ENCODE data around the gene CCT7. TPM values are rescaled to one million over a fixed set of nuclear protein-coding genes. Genes with fewer than 3 reads are reported as not detected.

Gene CCT7
- total RNA-seq, 1 experiment from 2014 or later, result 538 TPM

GRCh38 chr2:73214120-73215035 is 19.7 kb upstream of the CCT7 start, which contains the start of gene SMYD5:
Gene SMYD5 (plus strand): TSS chr2:73214245. CDS start chr2:73214267, 22 bp downstream.
- BruUV-seq (replicated peaks), result no TSS peak
- H3K27ac ChIP-seq (ENCODE audit: low read length), result peak within 1 kb of the TSS; percentile 55
- CTCF ChIA-PET, result no interaction called here

DNA sequence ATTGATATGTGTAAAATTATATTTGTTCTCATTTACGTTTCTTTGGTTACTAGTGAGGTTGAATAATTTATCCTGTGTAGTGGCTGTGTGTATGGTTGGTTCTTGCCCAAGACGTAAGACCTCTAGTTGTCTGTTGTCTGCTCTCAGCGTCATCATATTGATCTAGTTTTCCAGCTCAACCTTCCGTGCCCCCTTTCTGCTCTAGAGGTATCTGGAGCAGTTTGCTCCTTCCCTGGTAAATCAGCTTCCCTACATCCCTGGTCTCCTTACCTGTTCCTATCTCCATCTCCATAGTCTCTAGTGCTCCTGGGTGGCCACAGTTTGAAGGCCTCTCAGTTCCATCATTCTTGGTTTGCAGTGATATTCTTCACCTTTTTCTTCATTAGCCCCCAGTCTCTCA is 18.9 kb upstream of the CCT7 start:
- BruUV-seq (replicated peaks), result no TSS peak

More at GRCh38 chr2:73214120-73215035, 19.7 kb upstream of the CCT7 start, which contains the start of gene SMYD5:
- DNase-seq (peak; percentile 78), ATAC-seq (peak; percentile 73)
- H3K9me3 ChIP-seq (ENCODE audit: low read length), result no peaks in the 10 kb centered on the region
- H3K9me2 ChIP-seq (replicated peaks; ENCODE audit: low read length), result no peaks in the 10 kb centered on the region
- H4K20me1 ChIP-seq (ENCODE audit: low read length), result no peaks in the 10 kb centered on the region
- H3K4me3 ChIP-seq (ENCODE audit: low read length), result peak within 1 kb of the TSS; percentile 77
- no peak for TF ChIP-seq EZH2 (IDR thresholded peaks at IDR 0.05; ENCODE audit: low read length, unreplicated experiment)
- no peak for TF ChIP-seq EZH2phosphoT487 (IDR thresholded peaks at IDR 0.05; ENCODE audit: borderline replicate concordance, low read length)
- TF ChIP-seq CTCF (conservative IDR thresholded peaks at IDR 0.05; ENCODE audit: low read depth, low read length), result no peak
- H3K4me2 ChIP-seq (ENCODE audit: low read length), result peak within 1 kb of the TSS; percentile 85
- intact Hi-C loops (cut with micrococcal nuclease), result loop anchor here (1.0 kb wide), 1 partner anchor 19 kb away; the partner anchor contains the start of gene PRADC1
- POLR2A ChIA-PET (ENCODE audit: unreplicated experiment), result no interaction called here
- H3F3A ChIP-seq (ENCODE audit: low read length, unreplicated experiment), result no peaks in the 10 kb centered on the region
- H3K36me3 ChIP-seq (ENCODE audit: low read depth, low read length), result 0 out of 2 replicates have a peak, but pooled peaks cover 2% of the 10 kb centered on the region
- peak within 1 kb of the TSS; percentile 77 for H2AFZ ChIP-seq (ENCODE audit: low read length)
- H3K27me3 ChIP-seq (ENCODE audit: low read length), result no peaks in the 10 kb centered on the region
- H3K9ac ChIP-seq (ENCODE audit: low read length), result peak within 1 kb of the TSS; percentile 90
- peaks cover 51% of the 10 kb centered on the region for H3K79me2 ChIP-seq (ENCODE audit: low read length)
- H3K4me1 ChIP-seq (ENCODE audit: insufficient read depth, low read length), result peaks cover 25% of the 10 kb centered on the region

More for the DNA sequence above, 18.9 kb upstream of the CCT7 start:
- Histone ChIP-seq H3K9me3 (ENCODE audit: low read length) (no peaks in the 10 kb centered on the region), H3K4me2 (ENCODE audit: low read length) (peak overlapping the region; percentile 85), H3K9ac (ENCODE audit: low read length) (peak overlapping the region; percentile 90), H3K4me1 (ENCODE audit: insufficient read depth, low read length) (peaks cover 25% of the 10 kb centered on the region), H2AFZ (ENCODE audit: low read length) (no peak overlapping the region), H4K20me1 (ENCODE audit: low read length) (no peaks in the 10 kb centered on the region), H3K27ac (ENCODE audit: low read length) (no peak overlapping the region), H3F3A (ENCODE audit: low read length, unreplicated experiment) (no peaks in the 10 kb centered on the region), H3K79me2 (ENCODE audit: low read length) (peaks cover 51% of the 10 kb centered on the region), H3K9me2 (replicated peaks; ENCODE audit: low read length) (no peaks in the 10 kb centered on the region), H3K27me3 (ENCODE audit: low read length) (no peaks in the 10 kb centered on the region), H3K4me3 (ENCODE audit: low read length) (peak overlapping the region; percentile 77), H3K36me3 (ENCODE audit: low read depth, low read length) (0 out of 2 replicates have a peak, but pooled peaks cover 2% of the 10 kb centered on the region)
- intact Hi-C loops (cut with micrococcal nuclease), result no loop called here
- ChIA-PET POLR2A (ENCODE audit: unreplicated experiment) (no interaction called here), CTCF (no interaction called here)
- DNase-seq, result no peak
- ATAC-seq, result no peak
- TF ChIP-seq CTCF (conservative IDR thresholded peaks at IDR 0.05; ENCODE audit: low read depth, low read length) (no peak), EZH2phosphoT487 (IDR thresholded peaks at IDR 0.05; ENCODE audit: borderline replicate concordance, low read length) (no peak), EZH2 (IDR thresholded peaks at IDR 0.05; ENCODE audit: low read length, unreplicated experiment) (no peak)

All from PC-3 (cell line).